ENCODE results near the gene MARCKSL1. TPM values are rescaled to one million over a fixed set of nuclear protein-coding genes. Genes with fewer than 3 reads are reported as not detected.
A peak's percentile ranks its signal among the peaks of the same experiment; 100 is the strongest.

MARCKSL1 gene
- total and polyA plus RNA-seq, 2 of the 13 experiments (the other 11 are each of a cell fraction or from before 2014, with no cell fraction given): 81.9 to 155 TPM

DNA sequence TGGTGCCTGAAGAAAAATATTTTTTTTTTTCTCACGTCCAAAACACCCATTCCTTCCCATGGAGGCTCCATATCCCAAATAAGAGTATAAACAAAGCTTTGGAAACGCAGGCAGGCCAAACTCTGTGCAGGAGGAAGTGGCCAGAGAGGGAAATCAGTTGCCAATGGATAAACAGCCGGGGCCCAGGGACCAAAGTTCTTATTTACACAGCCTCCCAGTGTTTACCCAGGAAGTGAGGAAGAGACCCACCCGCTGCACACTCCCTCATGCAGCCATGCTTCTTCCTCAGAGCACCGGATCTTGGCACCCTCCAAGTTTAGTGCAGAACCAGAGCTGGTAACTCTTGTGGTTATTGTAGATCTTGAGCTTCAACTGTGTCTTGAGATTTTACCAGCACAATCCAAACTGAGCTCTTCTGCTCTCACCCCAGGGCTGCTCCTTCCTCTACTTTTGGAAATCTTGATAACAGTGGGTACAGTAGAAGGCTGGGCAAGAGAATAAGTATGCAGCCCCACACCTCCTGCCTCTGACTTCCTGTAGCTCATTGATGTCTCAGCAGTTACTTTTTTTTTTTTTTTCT is 14.2 kb downstream of the MARCKSL1 start (continued):
- TF ChIP-seq FOXP4 (CRISPR knock-in tag; IDR thresholded peaks at IDR 0.05) (peak; percentile 90), ARNTL (CRISPR knock-in tag; IDR thresholded peaks at IDR 0.05) (peak; percentile 46; the same call in 1 of the 2 replicates), ZNF550 (CRISPR knock-in tag; IDR thresholded peaks at IDR 0.05; ENCODE audit: borderline replicate concordance) (no peak), HNRNPL (IDR thresholded peaks at IDR 0.05; ENCODE audit: low read depth, low read length) (no peak), ZNF770 (CRISPR knock-in tag; IDR thresholded peaks at IDR 0.05) (no peak), ZNF619 (CRISPR knock-in tag; IDR thresholded peaks at IDR 0.05) (no peak), ZNF335 (CRISPR knock-in tag; IDR thresholded peaks at IDR 0.05) (peak; percentile 86; the same call in 1 of the 2 replicates), NR1H2 (CRISPR knock-in tag; IDR thresholded peaks at IDR 0.05; ENCODE audit: borderline replicate concordance, low read depth) (no peak), XRCC5 (optimal IDR thresholded peaks at IDR 0.05; ENCODE audit: low read length) (peak; percentile 52), FOXK1 (CRISPR knock-in tag; IDR thresholded peaks at IDR 0.05; ENCODE audit: borderline replicate concordance, low read depth) (peak; percentile 95), HBP1 (CRISPR knock-in tag; IDR thresholded peaks at IDR 0.05; ENCODE audit: low read depth) (0 out of 2 replicates have a peak, but pooled peaks have one; percentile 27), ZNF512 (CRISPR knock-in tag; IDR thresholded peaks at IDR 0.05) (no peak), HIC2 (CRISPR knock-in tag; IDR thresholded peaks at IDR 0.05; ENCODE audit: low read depth) (no peak)
- TF ChIP-seq, protein P1, sequence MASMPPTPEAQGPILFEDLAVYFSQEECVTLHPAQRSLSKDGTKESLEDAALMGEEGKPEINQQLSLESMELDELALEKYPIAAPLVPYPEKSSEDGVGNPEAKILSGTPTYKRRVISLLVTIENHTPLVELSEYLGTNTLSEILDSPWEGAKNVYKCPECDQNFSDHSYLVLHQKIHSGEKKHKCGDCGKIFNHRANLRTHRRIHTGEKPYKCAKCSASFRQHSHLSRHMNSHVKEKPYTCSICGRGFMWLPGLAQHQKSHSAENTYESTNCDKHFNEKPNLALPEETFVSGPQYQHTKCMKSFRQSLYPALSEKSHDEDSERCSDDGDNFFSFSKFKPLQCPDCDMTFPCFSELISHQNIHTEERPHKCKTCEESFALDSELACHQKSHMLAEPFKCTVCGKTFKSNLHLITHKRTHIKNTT (CRISPR knock-in tag; IDR thresholded peaks at IDR 0.05): no peak
- TF ChIP-seq, protein P2, sequence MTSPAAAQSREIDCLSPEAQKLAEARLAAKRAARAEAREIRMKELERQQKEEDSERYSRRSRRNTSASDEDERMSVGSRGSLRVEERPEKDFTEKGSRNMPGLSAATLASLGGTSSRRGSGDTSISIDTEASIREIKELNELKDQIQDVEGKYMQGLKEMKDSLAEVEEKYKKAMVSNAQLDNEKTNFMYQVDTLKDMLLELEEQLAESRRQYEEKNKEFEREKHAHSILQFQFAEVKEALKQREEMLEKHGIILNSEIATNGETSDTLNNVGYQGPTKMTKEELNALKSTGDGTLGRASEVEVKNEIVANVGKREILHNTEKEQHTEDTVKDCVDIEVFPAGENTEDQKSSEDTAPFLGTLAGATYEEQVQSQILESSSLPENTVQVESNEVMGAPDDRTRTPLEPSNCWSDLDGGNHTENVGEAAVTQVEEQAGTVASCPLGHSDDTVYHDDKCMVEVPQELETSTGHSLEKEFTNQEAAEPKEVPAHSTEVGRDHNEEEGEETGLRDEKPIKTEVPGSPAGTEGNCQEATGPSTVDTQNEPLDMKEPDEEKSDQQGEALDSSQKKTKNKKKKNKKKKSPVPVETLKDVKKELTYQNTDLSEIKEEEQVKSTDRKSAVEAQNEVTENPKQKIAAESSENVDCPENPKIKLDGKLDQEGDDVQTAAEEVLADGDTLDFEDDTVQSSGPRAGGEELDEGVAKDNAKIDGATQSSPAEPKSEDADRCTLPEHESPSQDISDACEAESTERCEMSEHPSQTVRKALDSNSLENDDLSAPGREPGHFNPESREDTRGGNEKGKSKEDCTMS (CRISPR knock-in tag; conservative IDR thresholded peaks at IDR 0.05): no peak

Measured in HepG2 (cell line).